Measurements from ENCODE around the gene ZNF2. TPM values are rescaled to one million over a fixed set of nuclear protein-coding genes. Genes with fewer than 3 reads are reported as not detected.

The ZNF2 gene
- polyA plus RNA-seq, 1 donor from 2014 or later = 4.1 TPM

DNA sequence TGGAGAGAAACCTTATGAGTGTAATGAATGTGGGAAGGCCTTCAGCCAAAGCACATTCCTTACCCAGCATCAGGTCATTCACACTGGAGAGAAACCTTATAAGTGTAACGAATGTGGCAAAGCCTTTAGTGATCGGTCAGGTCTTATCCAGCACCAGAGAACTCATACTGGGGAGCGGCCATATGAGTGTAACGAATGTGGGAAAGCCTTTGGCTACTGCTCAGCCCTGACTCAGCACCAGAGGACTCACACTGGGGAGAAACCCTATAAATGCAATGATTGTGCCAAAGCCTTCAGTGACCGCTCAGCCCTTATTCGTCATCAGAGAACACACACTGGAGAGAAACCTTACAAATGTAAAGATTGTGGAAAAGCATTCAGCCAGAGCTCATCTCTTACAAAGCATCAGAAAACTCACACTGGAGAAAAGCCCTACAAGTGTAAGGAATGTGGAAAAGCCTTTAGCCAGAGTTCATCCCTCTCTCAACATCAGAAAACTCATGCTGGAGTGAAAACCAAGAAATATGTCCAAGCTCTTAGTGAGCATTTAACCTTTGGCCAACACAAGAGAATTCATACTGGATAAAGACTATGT is 49.5 kb downstream of the ZNF2 start:
- Histone ChIP-seq H3K36me3 (ENCODE audit: insufficient read depth, low read length) (peaks cover 69% of the 10 kb centered on the region), H3K79me2 (replicated peaks; ENCODE audit: insufficient read depth, low read length) (no peaks in the 10 kb centered on the region), H3K9me2 (ENCODE audit: insufficient read depth, low read length) (no peaks in the 10 kb centered on the region), H3K27ac (ENCODE audit: low read length) (no peak overlapping the region), H3K4me3 (ENCODE audit: low read length) (no peak overlapping the region), H3K4me2 (ENCODE audit: low read length) (no peak overlapping the region), H2AFZ (ENCODE audit: low read depth, low read length) (no peak overlapping the region), H3K9me3 (ENCODE audit: low read length) (peaks cover 87% of the 10 kb centered on the region), H3K9ac (ENCODE audit: low read length) (no peak overlapping the region), H4K20me1 (ENCODE audit: insufficient read depth) (no peaks in the 10 kb centered on the region), H3F3A (ENCODE audit: insufficient read depth, low read length, poor library complexity, severe bottlenecking) (no peaks in the 10 kb centered on the region), H3K27me3 (ENCODE audit: insufficient read depth, low read depth, low read length) (no peaks in the 10 kb centered on the region)
- TF ChIP-seq SMC3 (conservative IDR thresholded peaks at IDR 0.05; ENCODE audit: poor library complexity) (no peak), EP300 (conservative IDR thresholded peaks at IDR 0.05; ENCODE audit: poor library complexity, severe bottlenecking) (no peak), POLR2AphosphoS5 (IDR thresholded peaks at IDR 0.05) (no peak), EZH2 (IDR thresholded peaks at IDR 0.05; ENCODE audit: borderline replicate concordance, insufficient read depth, low read length, poor library complexity, severe bottlenecking) (no peak), MXI1 (conservative IDR thresholded peaks at IDR 0.05; ENCODE audit: poor library complexity, severe bottlenecking) (no peak), TAF1 (IDR thresholded peaks at IDR 0.05; ENCODE audit: low read depth) (no peak), RAD21 (conservative IDR thresholded peaks at IDR 0.05) (no peak)
- TF ChIP-seq, protein P1, sequence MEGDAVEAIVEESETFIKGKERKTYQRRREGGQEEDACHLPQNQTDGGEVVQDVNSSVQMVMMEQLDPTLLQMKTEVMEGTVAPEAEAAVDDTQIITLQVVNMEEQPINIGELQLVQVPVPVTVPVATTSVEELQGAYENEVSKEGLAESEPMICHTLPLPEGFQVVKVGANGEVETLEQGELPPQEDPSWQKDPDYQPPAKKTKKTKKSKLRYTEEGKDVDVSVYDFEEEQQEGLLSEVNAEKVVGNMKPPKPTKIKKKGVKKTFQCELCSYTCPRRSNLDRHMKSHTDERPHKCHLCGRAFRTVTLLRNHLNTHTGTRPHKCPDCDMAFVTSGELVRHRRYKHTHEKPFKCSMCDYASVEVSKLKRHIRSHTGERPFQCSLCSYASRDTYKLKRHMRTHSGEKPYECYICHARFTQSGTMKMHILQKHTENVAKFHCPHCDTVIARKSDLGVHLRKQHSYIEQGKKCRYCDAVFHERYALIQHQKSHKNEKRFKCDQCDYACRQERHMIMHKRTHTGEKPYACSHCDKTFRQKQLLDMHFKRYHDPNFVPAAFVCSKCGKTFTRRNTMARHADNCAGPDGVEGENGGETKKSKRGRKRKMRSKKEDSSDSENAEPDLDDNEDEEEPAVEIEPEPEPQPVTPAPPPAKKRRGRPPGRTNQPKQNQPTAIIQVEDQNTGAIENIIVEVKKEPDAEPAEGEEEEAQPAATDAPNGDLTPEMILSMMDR (IDR thresholded peaks at IDR 0.05; ENCODE audit: poor library complexity, severe bottlenecking) = no peak
- TF ChIP-seq, protein P2, sequence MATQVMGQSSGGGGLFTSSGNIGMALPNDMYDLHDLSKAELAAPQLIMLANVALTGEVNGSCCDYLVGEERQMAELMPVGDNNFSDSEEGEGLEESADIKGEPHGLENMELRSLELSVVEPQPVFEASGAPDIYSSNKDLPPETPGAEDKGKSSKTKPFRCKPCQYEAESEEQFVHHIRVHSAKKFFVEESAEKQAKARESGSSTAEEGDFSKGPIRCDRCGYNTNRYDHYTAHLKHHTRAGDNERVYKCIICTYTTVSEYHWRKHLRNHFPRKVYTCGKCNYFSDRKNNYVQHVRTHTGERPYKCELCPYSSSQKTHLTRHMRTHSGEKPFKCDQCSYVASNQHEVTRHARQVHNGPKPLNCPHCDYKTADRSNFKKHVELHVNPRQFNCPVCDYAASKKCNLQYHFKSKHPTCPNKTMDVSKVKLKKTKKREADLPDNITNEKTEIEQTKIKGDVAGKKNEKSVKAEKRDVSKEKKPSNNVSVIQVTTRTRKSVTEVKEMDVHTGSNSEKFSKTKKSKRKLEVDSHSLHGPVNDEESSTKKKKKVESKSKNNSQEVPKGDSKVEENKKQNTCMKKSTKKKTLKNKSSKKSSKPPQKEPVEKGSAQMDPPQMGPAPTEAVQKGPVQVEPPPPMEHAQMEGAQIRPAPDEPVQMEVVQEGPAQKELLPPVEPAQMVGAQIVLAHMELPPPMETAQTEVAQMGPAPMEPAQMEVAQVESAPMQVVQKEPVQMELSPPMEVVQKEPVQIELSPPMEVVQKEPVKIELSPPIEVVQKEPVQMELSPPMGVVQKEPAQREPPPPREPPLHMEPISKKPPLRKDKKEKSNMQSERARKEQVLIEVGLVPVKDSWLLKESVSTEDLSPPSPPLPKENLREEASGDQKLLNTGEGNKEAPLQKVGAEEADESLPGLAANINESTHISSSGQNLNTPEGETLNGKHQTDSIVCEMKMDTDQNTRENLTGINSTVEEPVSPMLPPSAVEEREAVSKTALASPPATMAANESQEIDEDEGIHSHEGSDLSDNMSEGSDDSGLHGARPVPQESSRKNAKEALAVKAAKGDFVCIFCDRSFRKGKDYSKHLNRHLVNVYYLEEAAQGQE (IDR thresholded peaks at IDR 0.05; ENCODE audit: borderline replicate concordance) = no peak

DNA sequence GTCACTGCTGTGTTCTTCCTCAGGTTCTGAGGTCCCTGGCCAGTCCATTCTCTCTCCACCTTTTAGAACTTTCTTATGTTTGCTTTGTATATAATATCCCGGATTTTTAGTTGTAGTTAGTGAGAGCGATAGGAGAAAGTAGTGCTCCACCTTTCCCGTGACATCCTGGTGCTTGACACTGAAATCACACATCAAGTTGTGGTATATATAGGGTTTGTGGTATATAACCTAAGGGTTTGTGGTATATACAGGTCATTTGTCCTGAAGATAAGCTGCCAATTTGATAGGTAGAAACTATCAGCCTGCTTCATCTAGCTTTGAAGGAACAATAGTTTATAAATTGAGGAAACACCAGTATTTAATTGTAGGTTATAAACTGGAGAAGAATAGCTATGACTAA is 54.8 kb downstream of the ZNF2 start:
- peaks cover 61% of the 10 kb centered on the region for H3K9me3 ChIP-seq (ENCODE audit: low read length)
- H3K79me2 ChIP-seq (replicated peaks; ENCODE audit: insufficient read depth, low read length) = no peaks in the 10 kb centered on the region
- no peaks in the 10 kb centered on the region for H3K27me3 ChIP-seq (ENCODE audit: insufficient read depth, low read depth, low read length)
- no peaks in the 10 kb centered on the region for H3F3A ChIP-seq (ENCODE audit: insufficient read depth, low read length, poor library complexity, severe bottlenecking)
- H3K4me3 ChIP-seq (ENCODE audit: low read length) = no peak overlapping the region
- TF ChIP-seq MXI1 (conservative IDR thresholded peaks at IDR 0.05; ENCODE audit: poor library complexity, severe bottlenecking) (no peak), EP300 (conservative IDR thresholded peaks at IDR 0.05; ENCODE audit: poor library complexity, severe bottlenecking) (no peak), RAD21 (conservative IDR thresholded peaks at IDR 0.05) (no peak), TAF1 (IDR thresholded peaks at IDR 0.05; ENCODE audit: low read depth) (no peak), EZH2 (IDR thresholded peaks at IDR 0.05; ENCODE audit: borderline replicate concordance, insufficient read depth, low read length, poor library complexity, severe bottlenecking) (no peak), POLR2AphosphoS5 (IDR thresholded peaks at IDR 0.05) (no peak), SMC3 (conservative IDR thresholded peaks at IDR 0.05; ENCODE audit: poor library complexity) (no peak)
- TF ChIP-seq, protein P2 (IDR thresholded peaks at IDR 0.05; ENCODE audit: borderline replicate concordance) = no peak
- TF ChIP-seq, protein P1 (IDR thresholded peaks at IDR 0.05; ENCODE audit: poor library complexity, severe bottlenecking) = no peak
- H4K20me1 ChIP-seq (ENCODE audit: insufficient read depth) = no peaks in the 10 kb centered on the region
- no peak overlapping the region for H2AFZ ChIP-seq (ENCODE audit: low read depth, low read length)
- H3K9me2 ChIP-seq (ENCODE audit: insufficient read depth, low read length) = no peaks in the 10 kb centered on the region
- peaks cover 47% of the 10 kb centered on the region for H3K36me3 ChIP-seq (ENCODE audit: insufficient read depth, low read length)
- H3K9ac ChIP-seq (ENCODE audit: low read length) = no peak overlapping the region
- no peak overlapping the region for H3K4me2 ChIP-seq (ENCODE audit: low read length)
- H3K27ac ChIP-seq (ENCODE audit: low read length) = no peak overlapping the region
